ENCODE data around the gene ENTHD1. TPM values are rescaled to one million over a fixed set of nuclear protein-coding genes. Genes with fewer than 3 reads are reported as not detected.

The ENTHD1 gene
- total RNA-seq, 4 donors from 2014 or later = not detected

DNA sequence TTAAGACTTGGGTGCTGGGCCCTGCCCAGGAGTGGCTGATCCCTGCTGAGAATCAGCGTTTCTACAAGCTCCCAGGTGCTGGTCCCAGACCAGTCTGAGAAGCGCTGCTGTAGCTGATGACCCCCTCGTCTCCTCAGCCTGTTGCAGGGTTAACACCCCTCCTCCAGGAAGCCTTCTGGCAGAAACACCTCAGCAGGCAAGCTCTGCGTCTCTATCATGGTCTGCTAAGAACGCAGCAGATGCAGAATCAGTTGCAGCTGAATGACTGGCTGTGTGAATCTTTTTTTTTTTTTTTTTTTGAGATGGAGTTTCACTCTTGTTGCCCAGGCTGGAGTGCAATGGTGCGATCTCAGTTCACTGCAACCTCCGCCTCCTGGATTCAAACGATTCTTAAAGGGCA is 190.5 kb downstream of the ENTHD1 start:
- DNase-seq = no peak
- H3K27ac ChIP-seq = no peak overlapping the region
- H3K4me1 ChIP-seq = no peaks in the 10 kb centered on the region
- no peaks in the 10 kb centered on the region for H3K36me3 ChIP-seq
- H3K4me3 ChIP-seq = no peak overlapping the region
- no peaks in the 10 kb centered on the region for H3K9me3 ChIP-seq
- no peak for TF ChIP-seq POLR2A (IDR thresholded peaks at IDR 0.05)
- TF ChIP-seq, protein P1, sequence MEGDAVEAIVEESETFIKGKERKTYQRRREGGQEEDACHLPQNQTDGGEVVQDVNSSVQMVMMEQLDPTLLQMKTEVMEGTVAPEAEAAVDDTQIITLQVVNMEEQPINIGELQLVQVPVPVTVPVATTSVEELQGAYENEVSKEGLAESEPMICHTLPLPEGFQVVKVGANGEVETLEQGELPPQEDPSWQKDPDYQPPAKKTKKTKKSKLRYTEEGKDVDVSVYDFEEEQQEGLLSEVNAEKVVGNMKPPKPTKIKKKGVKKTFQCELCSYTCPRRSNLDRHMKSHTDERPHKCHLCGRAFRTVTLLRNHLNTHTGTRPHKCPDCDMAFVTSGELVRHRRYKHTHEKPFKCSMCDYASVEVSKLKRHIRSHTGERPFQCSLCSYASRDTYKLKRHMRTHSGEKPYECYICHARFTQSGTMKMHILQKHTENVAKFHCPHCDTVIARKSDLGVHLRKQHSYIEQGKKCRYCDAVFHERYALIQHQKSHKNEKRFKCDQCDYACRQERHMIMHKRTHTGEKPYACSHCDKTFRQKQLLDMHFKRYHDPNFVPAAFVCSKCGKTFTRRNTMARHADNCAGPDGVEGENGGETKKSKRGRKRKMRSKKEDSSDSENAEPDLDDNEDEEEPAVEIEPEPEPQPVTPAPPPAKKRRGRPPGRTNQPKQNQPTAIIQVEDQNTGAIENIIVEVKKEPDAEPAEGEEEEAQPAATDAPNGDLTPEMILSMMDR (IDR thresholded peaks at IDR 0.05) = no peak
- no peaks in the 10 kb centered on the region for H3K27me3 ChIP-seq

DNA sequence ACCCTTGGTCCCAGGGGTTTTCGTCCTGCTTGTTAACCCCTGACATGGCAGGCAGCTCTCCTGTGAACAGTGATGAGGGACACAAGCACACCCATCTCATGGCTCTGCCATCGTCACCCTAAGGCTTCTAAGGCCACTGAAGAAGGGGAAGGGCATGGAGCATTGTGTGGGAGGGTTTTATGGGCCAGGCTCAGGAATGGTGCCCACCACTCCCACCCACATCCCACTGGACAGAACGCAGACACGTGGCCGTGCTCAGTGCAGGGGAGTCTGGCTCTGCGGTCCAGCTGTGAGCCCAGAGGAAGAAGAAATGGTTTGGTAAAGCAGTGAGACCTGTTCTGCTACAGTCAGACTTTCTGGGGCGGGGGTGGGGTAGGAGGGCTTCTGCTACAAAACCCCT is 193.0 kb downstream of the ENTHD1 start:
- H3K27ac ChIP-seq = no peak overlapping the region
- no peak overlapping the region for H3K4me3 ChIP-seq
- TF ChIP-seq, protein P1 (IDR thresholded peaks at IDR 0.05) = no peak
- TF ChIP-seq POLR2A (IDR thresholded peaks at IDR 0.05) = no peak
- H3K4me1 ChIP-seq = no peaks in the 10 kb centered on the region
- H3K36me3 ChIP-seq = no peaks in the 10 kb centered on the region
- H3K9me3 ChIP-seq = no peaks in the 10 kb centered on the region
- no peak for DNase-seq
- no peaks in the 10 kb centered on the region for H3K27me3 ChIP-seq

GRCh38 chr22:39699631-39700360 is 193.8 kb downstream of the ENTHD1 start:
- Histone ChIP-seq H3K36me3 (no peaks in the 10 kb centered on the region), H3K4me3 (no peak overlapping the region), H3K27me3 (no peaks in the 10 kb centered on the region), H3K9me3 (no peaks in the 10 kb centered on the region), H3K27ac (no peak overlapping the region), H3K4me1 (no peaks in the 10 kb centered on the region)
- DNase-seq = no peak
- no peak for TF ChIP-seq POLR2A (IDR thresholded peaks at IDR 0.05)
- TF ChIP-seq, protein P1 (IDR thresholded peaks at IDR 0.05) = no peak

GRCh38 chr22:39697790-39698430 is 195.7 kb downstream of the ENTHD1 start:
- Histone ChIP-seq H3K9me3 (no peaks in the 10 kb centered on the region), H3K4me3 (no peak overlapping the region), H3K4me1 (no peaks in the 10 kb centered on the region), H3K36me3 (no peaks in the 10 kb centered on the region), H3K27ac (no peak overlapping the region), H3K27me3 (no peaks in the 10 kb centered on the region)
- no peak for TF ChIP-seq POLR2A (IDR thresholded peaks at IDR 0.05)
- TF ChIP-seq, protein P1 (IDR thresholded peaks at IDR 0.05) = no peak
- DNase-seq = no peak

GRCh38 chr22:39693943-39694500 is 199.5 kb downstream of the ENTHD1 start:
- no peaks in the 10 kb centered on the region for H3K9me3 ChIP-seq
- no peak for DNase-seq
- H3K36me3 ChIP-seq = no peaks in the 10 kb centered on the region
- H3K27ac ChIP-seq = no peak overlapping the region
- no peaks in the 10 kb centered on the region for H3K4me1 ChIP-seq
- H3K27me3 ChIP-seq = no peaks in the 10 kb centered on the region
- no peak for TF ChIP-seq POLR2A (IDR thresholded peaks at IDR 0.05)
- TF ChIP-seq, protein P1 (IDR thresholded peaks at IDR 0.05) = no peak
- H3K4me3 ChIP-seq = no peak overlapping the region

Small RNA genes lying within 50 kb of the gene (small RNA-seq; reads per million reads assigned to genes)
- 0 reads per million in 2 donors for gene RN7SKP210

Other genes starting within 250 kb of the ENTHD1 start
- 10 to 100 TPM in 1 of 4 donors, 1 to 10 TPM in 3; 5.8 to 92.4 (median 6.1) TPM for gene GRAP2, start 7.3 kb upstream of the ENTHD1 start, total RNA-seq
- not detected for gene TMA7B, start 66.6 kb upstream of the ENTHD1 start, total RNA-seq
- gene FAM83F, start 101.2 kb upstream of the ENTHD1 start, total RNA-seq = 10 to 100 TPM in 3 of 4 donors, 1 to 10 TPM in 1; 9.9 to 66.0 (median 51.1) TPM

Measured in Peyer's patch (tissue), 4 donors.